ENCODE data around the gene BMPR2. TPM values are rescaled to one million over a fixed set of nuclear protein-coding genes. Genes with fewer than 3 reads are reported as not detected.

The BMPR2 gene
- total and polyA plus RNA-seq, 2 of the 4 experiments (the other 2 are of a cell fraction): 17.0 to 30.1 TPM

DNA sequence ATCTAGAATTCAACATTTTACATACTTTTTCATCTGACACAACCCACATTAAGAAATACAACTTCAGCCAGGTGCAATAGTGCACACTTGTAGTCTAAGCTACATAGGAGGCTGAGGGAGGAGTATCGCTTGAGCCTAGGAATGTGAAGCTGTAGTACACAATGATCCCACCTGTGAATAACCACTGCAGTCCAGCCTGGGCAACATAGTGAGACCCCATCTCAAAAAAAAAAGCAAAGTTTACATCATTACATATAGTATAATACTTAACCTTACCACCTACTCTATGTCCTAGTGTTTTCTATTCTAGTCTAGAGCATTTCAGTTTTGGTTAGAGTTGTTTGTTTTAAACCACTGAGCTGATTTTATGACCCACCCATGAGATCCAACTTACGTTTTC lies 172.1 kb downstream of the BMPR2 start:
- H3K79me1 ChIP-seq (ENCODE audit: low read depth in 1 of 2, low read length in 2 of 2): peaks cover 7 to 22% of the 10 kb centered on the region in 2 experiments; a peak in 3 of 4 replicates
- no peak overlapping the region for H3K14ac ChIP-seq (replicated peaks; ENCODE audit: low read depth, low read length)
- in situ Hi-C loops (cut with MboI; ENCODE audit: low sequenced_read_pairs) (no loop called here), intact Hi-C loops (cut with micrococcal nuclease) (loop anchor here (10.0 kb wide), 2 partner anchors 83 to 173 kb away; partner anchors contain the start of gene BMPR2), dilution Hi-C loops (cut with HindIII; ENCODE audit: low sequenced_read_pairs, unreplicated experiment) (no loop called here)
- H4K5ac ChIP-seq (ENCODE audit: low read depth, low read length): no peak overlapping the region
- peaks cover 2% of the 10 kb centered on the region for H3K9me1 ChIP-seq (ENCODE audit: insufficient read depth, low read length)
- no peak overlapping the region for H3K4me2 ChIP-seq (ENCODE audit: low read depth, low read length)
- no peak overlapping the region for H3K18ac ChIP-seq (ENCODE audit: low read depth, low read length)
- POLR2A ChIA-PET (ENCODE audit: unreplicated experiment): no interaction called here
- ATAC-seq (ENCODE audit: low read depth): no peak
- no peak for DNase-seq
- H3K4ac ChIP-seq (ENCODE audit: low read depth, low read length): no peak overlapping the region
- no peak overlapping the region for H4K8ac ChIP-seq (ENCODE audit: low read depth in 2 of 2, low read length in 2 of 2)
- H4K20me1 ChIP-seq (ENCODE audit: insufficient read depth, low read length): no peaks in the 10 kb centered on the region; the same call in 1 of the 2 replicates
- H3K4me1 ChIP-seq (ENCODE audit: control insufficient read depth, insufficient read depth, low read length): no peaks in the 10 kb centered on the region
- no peaks in the 10 kb centered on the region for H3K27me3 ChIP-seq (ENCODE audit: control insufficient read depth, insufficient read depth, low read length)
- H3K36me3 ChIP-seq (ENCODE audit: control insufficient read depth, insufficient read depth, low read length): peaks cover 11% of the 10 kb centered on the region
- no peak overlapping the region for H2AK5ac ChIP-seq (ENCODE audit: low read depth, low read length)
- H3K4me3 ChIP-seq (ENCODE audit: insufficient read depth, low read depth, low read length): no peak overlapping the region
- no peak overlapping the region for H2BK120ac ChIP-seq (ENCODE audit: low read depth, low read length)
- H2BK20ac ChIP-seq (ENCODE audit: low read depth, low read length): no peak overlapping the region
- no peak overlapping the region for H2BK5ac ChIP-seq (ENCODE audit: low read depth, low read length, poor library complexity, severe bottlenecking)
- WGBS, 2 experiments (ENCODE audit: extremely low coverage in 2 of 2, insufficient read length in 1 of 2): no CpG with 5 or more reads among the region's 2 CpGs
- H2AFZ ChIP-seq (replicated peaks; ENCODE audit: low read length, poor library complexity): no peak overlapping the region
- no TSS peak for BruUV-seq (replicated peaks)
- H3K27ac ChIP-seq (ENCODE audit: insufficient read depth, low read length): no peak overlapping the region
- no peak overlapping the region for H2BK15ac ChIP-seq (ENCODE audit: low read depth, low read length)
- H3K9me3 ChIP-seq (ENCODE audit: control insufficient read depth, insufficient read depth, low read length): no peaks in the 10 kb centered on the region
- no peak overlapping the region for H2AK9ac ChIP-seq (replicated peaks; ENCODE audit: low read depth, low read length, poor library complexity)
- no peak overlapping the region for H3K23ac ChIP-seq (ENCODE audit: low read depth, low read length)
- H4K91ac ChIP-seq (ENCODE audit: insufficient read depth, low read depth, low read length): no peak overlapping the region
- TF ChIP-seq MAZ (IDR thresholded peaks at IDR 0.05; ENCODE audit: borderline replicate concordance, low read depth, low read length): no peak
- no peak for TF ChIP-seq CHD1 (IDR thresholded peaks at IDR 0.05; ENCODE audit: low read depth, low read length)
- no peak for TF ChIP-seq MAFK (IDR thresholded peaks at IDR 0.05; ENCODE audit: low read depth, low read length)
- TF ChIP-seq RCOR1 (IDR thresholded peaks at IDR 0.05; ENCODE audit: insufficient replicate concordance, low read length): no peak
- no peak for TF ChIP-seq BHLHE40 (IDR thresholded peaks at IDR 0.05; ENCODE audit: low read depth, low read length)
- TF ChIP-seq RAD21 (IDR thresholded peaks at IDR 0.05; ENCODE audit: low read length): no peak
- TF ChIP-seq MXI1 (IDR thresholded peaks at IDR 0.05; ENCODE audit: borderline replicate concordance, low read depth, low read length): no peak
- no peak for TF ChIP-seq FOS (IDR thresholded peaks at IDR 0.05; ENCODE audit: low read depth, low read length)
- TF ChIP-seq, protein P1, sequence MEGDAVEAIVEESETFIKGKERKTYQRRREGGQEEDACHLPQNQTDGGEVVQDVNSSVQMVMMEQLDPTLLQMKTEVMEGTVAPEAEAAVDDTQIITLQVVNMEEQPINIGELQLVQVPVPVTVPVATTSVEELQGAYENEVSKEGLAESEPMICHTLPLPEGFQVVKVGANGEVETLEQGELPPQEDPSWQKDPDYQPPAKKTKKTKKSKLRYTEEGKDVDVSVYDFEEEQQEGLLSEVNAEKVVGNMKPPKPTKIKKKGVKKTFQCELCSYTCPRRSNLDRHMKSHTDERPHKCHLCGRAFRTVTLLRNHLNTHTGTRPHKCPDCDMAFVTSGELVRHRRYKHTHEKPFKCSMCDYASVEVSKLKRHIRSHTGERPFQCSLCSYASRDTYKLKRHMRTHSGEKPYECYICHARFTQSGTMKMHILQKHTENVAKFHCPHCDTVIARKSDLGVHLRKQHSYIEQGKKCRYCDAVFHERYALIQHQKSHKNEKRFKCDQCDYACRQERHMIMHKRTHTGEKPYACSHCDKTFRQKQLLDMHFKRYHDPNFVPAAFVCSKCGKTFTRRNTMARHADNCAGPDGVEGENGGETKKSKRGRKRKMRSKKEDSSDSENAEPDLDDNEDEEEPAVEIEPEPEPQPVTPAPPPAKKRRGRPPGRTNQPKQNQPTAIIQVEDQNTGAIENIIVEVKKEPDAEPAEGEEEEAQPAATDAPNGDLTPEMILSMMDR (conservative IDR thresholded peaks at IDR 0.05; ENCODE audit: low read depth, low read length): no peak
- no peak for TF ChIP-seq CEBPB (IDR thresholded peaks at IDR 0.05; ENCODE audit: low read depth, low read length)
- TF ChIP-seq NFE2L2 (IDR thresholded peaks at IDR 0.05; ENCODE audit: low read depth, low read length): no peak
- CTCF ChIA-PET: interaction anchor here (0.7 kb wide), 1 partner anchor 270 kb away, joined by 5 read pairs; no protein-coding TSS in a partner anchor
- H3K56ac ChIP-seq (ENCODE audit: extremely low read depth, insufficient read depth, low read length): no peak overlapping the region
- H3K9ac ChIP-seq (ENCODE audit: low read depth, low read length): no peak overlapping the region
